Fibroblast of the aortic adventitia (primary cell): ENCODE data around the gene SNAP25. TPM values are rescaled to one million over a fixed set of nuclear protein-coding genes. Genes with fewer than 3 reads are reported as not detected.
A peak's percentile ranks its signal among the peaks of the same experiment; 100 is the strongest.

Source experiments
- DNase-seq: peaks from one replicate; pipeline ENCODE4 v3.0.0-alpha.2; 2010; ENCODE audit warnings: low read depth
- H3K4me3 ChIP-seq: 2 replicates; pipeline ENCODE4 v1.5.1; 2011; ENCODE audit warnings: low read depth, mild to moderate bottlenecking, control low read depth, low read length, moderate library complexity
- total RNA-seq: library from RNA; depleted of rRNA; stranded (reverse); fragments of >200 nt; gene quantifications from 2 replicates; pipeline ENCODE4 v1.2.3, GENCODE V29; 2012; ENCODE audit warnings: low replicate concordance
- TF ChIP-seq, protein P1 (sequence below): IDR thresholded peaks from 2 replicates; pipeline ENCODE4 v1.5.1; 2011; ENCODE audit warnings: mild to moderate bottlenecking, low read length, control low read depth, inconsistent platforms; ENCODE audit not compliant: insufficient read depth

Gene SNAP25
- total RNA-seq, 1 donor, result 3.1 TPM

DNA sequence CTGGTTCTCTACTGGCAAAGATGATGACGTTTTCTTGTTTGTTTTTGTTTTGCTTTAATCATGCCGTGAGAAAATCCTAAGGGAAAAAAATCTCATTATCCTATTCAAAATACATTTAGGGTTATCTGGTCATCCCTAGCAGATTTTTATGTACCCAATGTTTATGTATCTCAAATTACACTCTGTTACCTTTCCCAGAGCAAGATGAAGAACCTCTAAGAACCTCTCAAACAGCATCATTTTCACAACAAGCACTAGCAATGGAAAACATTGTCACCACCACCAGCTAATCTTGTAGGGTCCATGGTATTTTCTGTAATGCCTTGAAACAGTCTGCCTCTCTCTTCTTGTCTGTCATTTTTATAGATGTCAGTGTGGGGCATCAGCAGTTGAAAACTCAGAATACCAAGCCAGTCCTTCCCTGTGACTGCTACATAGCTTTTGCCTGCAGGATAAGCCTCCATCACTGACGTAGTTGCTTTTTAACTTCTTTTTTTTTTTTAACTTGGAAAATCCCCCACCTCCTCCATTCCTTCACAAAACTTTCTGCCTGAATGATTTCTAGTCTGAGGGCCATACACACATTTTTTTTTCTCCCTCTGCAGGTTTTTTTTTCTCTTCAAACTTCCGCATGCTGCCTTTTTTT lies 2.4 kb upstream of the SNAP25 start:
- TF ChIP-seq, protein P1, sequence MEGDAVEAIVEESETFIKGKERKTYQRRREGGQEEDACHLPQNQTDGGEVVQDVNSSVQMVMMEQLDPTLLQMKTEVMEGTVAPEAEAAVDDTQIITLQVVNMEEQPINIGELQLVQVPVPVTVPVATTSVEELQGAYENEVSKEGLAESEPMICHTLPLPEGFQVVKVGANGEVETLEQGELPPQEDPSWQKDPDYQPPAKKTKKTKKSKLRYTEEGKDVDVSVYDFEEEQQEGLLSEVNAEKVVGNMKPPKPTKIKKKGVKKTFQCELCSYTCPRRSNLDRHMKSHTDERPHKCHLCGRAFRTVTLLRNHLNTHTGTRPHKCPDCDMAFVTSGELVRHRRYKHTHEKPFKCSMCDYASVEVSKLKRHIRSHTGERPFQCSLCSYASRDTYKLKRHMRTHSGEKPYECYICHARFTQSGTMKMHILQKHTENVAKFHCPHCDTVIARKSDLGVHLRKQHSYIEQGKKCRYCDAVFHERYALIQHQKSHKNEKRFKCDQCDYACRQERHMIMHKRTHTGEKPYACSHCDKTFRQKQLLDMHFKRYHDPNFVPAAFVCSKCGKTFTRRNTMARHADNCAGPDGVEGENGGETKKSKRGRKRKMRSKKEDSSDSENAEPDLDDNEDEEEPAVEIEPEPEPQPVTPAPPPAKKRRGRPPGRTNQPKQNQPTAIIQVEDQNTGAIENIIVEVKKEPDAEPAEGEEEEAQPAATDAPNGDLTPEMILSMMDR, result no peak
- no peak overlapping the region for H3K4me3 ChIP-seq
- no peak for DNase-seq

DNA sequence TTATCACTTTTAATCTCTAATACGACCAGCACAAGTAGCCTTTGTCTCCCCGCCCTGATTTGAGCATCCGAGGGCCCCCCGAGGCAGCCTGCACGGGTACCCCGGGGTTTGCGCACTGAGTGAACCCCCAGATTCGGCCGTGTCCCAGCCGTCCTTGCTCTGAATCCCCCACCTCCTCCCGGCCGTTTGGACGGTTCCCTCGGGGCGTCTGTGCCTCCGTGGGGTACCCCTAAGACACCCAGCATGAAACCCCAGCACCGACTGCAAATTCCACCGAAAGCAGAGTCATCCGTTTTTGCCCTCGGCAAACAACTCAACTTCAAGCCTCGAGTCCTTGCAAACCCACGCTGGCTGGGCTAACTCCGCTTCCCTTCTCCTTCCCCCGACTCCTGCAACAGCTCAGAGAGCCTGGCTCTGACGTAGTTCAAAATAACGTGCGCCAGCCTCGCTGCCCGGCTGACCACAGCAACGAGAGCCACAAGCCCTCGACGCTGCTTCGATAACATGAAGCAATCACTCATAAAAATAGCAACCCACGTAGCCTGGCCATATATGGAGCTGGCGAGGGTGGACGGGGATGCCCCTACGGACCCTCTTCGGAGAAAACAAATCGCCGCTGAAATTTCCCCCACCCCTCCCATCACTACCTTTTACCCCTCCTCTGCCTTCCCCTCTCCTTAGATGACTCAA lies 764 bp upstream of the SNAP25 start:
- TF ChIP-seq, protein P1, result no peak
- H3K4me3 ChIP-seq, result no peak overlapping the region
- peak; percentile 68 for DNase-seq

DNA sequence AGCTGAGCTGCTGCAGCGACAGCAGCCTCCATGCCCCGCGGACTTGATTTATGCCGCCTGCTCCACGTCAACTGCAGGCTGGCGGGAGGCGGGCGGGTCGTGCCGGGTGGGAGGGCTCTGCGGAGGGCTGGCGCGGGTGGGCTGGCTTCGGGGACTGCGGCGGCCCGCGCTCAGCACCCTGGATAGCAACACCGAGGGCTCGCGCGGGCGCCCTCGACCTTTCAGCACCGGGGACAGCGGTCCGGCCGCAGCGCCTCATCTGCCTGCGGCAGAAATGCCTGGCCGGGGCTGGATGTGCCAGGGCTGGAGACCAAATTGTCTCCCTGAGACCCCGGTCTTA lies 792 bp downstream of the SNAP25 start:
- H3K4me3 ChIP-seq, result no peak overlapping the region
- peak; percentile 50 for DNase-seq

DNA sequence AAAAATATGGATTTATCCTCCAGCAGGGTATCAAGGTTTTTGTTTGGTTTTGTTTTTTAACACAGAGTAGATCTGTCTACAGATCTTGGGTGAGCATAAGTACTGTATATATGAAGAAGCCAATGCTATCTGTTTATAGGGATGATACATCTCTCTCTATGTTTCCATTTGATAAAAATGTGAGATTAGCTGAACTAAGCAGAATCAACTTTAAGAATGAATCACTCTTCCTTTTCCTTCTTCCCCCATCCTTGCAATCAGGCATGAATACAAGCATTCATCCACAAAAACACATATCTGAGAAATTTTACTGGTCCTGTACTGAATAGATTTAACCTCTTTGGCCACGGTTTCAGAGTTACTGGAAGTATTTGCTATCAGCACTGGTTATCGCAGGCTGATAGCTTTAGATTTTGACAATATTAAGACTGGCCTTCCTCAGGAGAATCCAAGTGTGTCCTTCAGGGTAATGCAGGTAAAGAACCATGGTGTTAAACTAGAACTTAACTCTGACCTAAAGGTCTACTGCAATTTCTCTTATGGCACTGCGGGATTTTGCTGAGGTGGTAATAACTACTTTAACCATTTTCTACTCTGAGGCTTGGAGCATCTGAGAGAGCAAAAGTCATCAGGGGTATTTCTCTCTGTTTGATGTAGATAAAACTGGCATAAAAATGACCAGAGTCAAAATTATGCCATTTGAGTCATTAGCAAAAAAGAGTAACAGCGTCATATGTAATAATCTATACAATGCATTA lies 1.5 kb downstream of the SNAP25 start:
- no peak overlapping the region for H3K4me3 ChIP-seq
- TF ChIP-seq, protein P1, result no peak
- DNase-seq, result no peak

More for the DNA sequence above, 792 bp downstream of the SNAP25 start:
- TF ChIP-seq, protein P1, result peak; percentile 19

DNA sequence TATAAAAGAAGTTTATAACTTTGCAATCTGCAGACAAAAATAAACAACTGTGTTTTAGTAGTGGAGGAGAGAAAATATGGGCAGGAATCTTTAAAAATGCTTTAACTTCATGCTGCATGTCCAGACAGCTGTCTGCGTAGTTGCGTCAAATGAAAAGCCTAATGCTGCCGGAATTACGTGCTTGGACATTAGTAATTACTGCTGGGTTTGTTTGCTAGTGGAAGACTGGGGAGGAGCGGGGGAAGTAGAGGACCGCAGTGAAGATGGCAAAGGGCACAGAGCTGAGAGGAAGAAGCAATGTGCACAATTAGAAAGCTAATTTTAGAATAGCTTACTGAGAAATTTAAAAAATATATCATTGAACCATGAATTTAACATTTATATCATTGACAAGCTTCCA lies 2.4 kb downstream of the SNAP25 start:
- H3K4me3 ChIP-seq, result no peak overlapping the region
- TF ChIP-seq, protein P1, result no peak
- no peak for DNase-seq

DNA sequence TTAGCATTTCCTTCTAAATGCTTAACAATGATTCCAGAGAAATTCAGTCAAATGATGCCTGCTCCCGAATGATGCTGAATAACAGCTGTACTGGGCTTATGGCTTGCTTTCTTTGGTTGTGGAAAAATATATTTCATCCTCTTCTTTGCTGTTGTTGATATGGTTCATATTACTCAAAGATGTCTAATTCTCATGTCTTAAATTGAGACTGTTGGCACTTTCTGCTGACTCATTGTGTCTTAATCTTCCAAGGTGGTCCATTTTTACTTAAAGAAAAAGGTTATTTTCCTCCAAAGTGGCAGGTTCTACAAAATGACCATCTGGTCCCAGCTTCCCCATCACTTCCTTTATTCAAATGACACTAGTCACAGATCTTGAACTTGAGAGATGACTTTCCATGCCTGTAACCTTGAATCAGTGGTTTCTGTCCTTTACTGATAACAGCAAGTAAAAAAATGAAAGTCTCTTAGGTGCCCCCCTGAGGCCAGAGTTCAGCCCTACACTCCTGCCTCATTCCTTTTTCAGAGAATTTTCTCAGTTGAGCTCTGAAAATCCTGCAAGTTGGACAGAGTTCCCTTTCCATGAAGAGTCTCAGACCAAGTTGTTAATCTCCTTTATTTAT lies 6.9 kb downstream of the SNAP25 start:
- H3K4me3 ChIP-seq, result no peak overlapping the region
- no peak for DNase-seq
- TF ChIP-seq, protein P1, result no peak
